ENCODE data around the gene EPN2.

Gene EPN2

DNA sequence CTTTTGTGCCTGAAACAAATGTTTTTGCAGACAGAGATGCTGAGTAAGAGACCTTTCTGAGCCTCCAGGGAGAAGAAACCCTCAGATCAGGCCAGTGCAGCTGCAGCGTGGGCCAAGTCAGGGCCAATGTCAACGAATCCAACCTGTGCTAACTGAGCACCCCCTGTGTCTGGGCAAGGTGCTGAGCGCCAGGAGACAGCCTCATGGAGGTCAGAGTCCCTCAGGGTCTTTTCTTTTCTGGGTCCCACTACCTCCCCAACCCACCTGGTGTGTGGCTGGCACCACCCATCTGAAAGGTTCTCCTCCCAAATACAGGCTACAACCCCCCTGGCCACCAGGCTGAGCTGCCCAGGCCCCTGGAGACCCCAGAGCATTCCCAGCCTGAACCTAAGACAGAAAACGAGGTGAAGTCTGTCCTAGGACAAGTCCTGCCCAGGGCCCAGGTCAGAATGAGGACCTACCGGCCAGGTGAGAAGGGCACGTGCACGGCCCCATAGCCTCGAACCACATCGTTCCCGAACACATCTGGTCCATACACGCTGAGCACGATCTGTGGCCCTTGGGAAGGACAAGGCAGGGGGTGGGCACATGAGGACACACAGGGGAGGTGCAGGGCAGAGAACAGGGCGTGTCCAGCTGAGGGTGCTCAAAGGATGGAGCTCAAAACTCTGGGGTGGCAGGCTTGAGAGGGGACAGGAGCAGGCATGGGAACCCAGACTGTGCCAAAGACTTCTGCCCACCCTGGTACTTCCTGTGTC, 110.3 kb downstream of the EPN2 start:
- TF ChIP-seq TAF1 (IDR thresholded peaks at IDR 0.05; ENCODE audit: borderline replicate concordance, insufficient read depth, low read length) (no peak), REST (IDR thresholded peaks at IDR 0.05; ENCODE audit: insufficient read depth in 1 of 2, low read depth in 2 of 2, low read length in 2 of 2) (no peak), FOXP2 (optimal IDR thresholded peaks at IDR 0.05; ENCODE audit: borderline replicate concordance, extremely low read depth, extremely low read length, insufficient read depth) (no peak), SIN3A (IDR thresholded peaks at IDR 0.05; ENCODE audit: borderline replicate concordance, insufficient read depth, low read length) (no peak), POLR2AphosphoS5 (IDR thresholded peaks at IDR 0.05; ENCODE audit: low read depth, low read length) (no peak)

DNA sequence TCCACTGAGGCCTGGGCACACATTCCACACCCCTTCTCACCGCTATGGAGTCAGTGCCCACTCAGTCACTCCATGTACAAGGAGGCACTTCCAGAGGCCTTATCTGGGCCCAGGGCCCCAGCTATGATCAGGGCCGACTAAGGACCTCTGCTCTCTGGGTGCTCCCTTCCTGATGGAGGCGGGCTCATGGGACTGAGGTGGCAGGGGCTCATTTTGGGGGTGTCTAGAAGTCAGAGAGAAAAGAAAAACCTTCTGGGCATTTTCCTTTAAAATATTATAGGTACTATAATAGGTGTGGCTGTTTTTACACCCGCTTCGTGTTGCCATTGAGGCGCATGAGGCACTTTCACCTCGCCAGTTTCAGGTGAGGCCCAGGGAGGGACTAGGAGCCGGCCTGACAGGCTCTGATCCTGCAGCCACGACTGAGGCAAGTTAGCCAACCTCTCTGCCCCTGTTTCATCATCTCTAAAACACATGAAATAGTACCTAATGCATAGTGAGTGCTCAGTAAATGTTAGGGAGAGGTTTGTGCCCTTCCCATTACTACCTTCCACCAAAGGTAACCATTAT, 111.0 kb downstream of the EPN2 start:
- TF ChIP-seq SIN3A (IDR thresholded peaks at IDR 0.05; ENCODE audit: borderline replicate concordance, insufficient read depth, low read length) (no peak), FOXP2 (optimal IDR thresholded peaks at IDR 0.05; ENCODE audit: borderline replicate concordance, extremely low read depth, extremely low read length, insufficient read depth) (no peak), REST (IDR thresholded peaks at IDR 0.05; ENCODE audit: insufficient read depth in 1 of 2, low read depth in 2 of 2, low read length in 2 of 2) (no peak), POLR2AphosphoS5 (IDR thresholded peaks at IDR 0.05; ENCODE audit: low read depth, low read length) (no peak), TAF1 (IDR thresholded peaks at IDR 0.05; ENCODE audit: borderline replicate concordance, insufficient read depth, low read length) (no peak)

GRCh38 chr17:19348806-19349205, 111.6 kb downstream of the EPN2 start:
- TF ChIP-seq TAF1 (IDR thresholded peaks at IDR 0.05; ENCODE audit: borderline replicate concordance, insufficient read depth, low read length) (no peak), POLR2AphosphoS5 (IDR thresholded peaks at IDR 0.05; ENCODE audit: low read depth, low read length) (no peak), REST (IDR thresholded peaks at IDR 0.05; ENCODE audit: insufficient read depth in 1 of 2, low read depth in 2 of 2, low read length in 2 of 2) (no peak), FOXP2 (optimal IDR thresholded peaks at IDR 0.05; ENCODE audit: borderline replicate concordance, extremely low read depth, extremely low read length, insufficient read depth) (no peak), SIN3A (IDR thresholded peaks at IDR 0.05; ENCODE audit: borderline replicate concordance, insufficient read depth, low read length) (no peak)

DNA sequence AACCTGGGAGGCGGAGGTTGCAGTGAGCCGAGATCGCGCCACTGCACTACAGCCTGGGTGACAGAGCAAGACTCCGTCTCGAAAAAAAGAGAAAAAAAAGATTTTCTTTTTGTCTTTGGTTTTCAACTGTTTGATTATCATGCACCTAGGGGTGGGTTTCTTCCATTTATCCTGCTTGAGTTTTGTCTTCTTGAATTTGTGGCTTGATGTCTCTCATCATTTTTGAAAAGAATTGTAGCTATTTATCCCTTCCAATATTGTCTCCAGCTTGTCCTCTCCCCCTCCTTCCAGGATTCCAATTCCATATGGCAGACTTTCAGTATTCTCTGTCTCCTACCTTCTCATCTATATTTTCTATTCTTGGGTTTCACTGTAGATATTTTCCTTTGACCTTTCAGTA, 117.6 kb downstream of the EPN2 start:
- TF ChIP-seq REST (IDR thresholded peaks at IDR 0.05; ENCODE audit: insufficient read depth in 1 of 2, low read depth in 2 of 2, low read length in 2 of 2) (no peak), SIN3A (IDR thresholded peaks at IDR 0.05; ENCODE audit: borderline replicate concordance, insufficient read depth, low read length) (no peak), POLR2AphosphoS5 (IDR thresholded peaks at IDR 0.05; ENCODE audit: low read depth, low read length) (no peak), FOXP2 (optimal IDR thresholded peaks at IDR 0.05; ENCODE audit: borderline replicate concordance, extremely low read depth, extremely low read length, insufficient read depth) (no peak), TAF1 (IDR thresholded peaks at IDR 0.05; ENCODE audit: borderline replicate concordance, insufficient read depth, low read length) (no peak)
